HepG2 (cell line): ENCODE results near the gene FUT1. TPM values are rescaled to one million over a fixed set of nuclear protein-coding genes. Genes with fewer than 3 reads are reported as not detected.

Experiments
- ATF1 ChIP-seq: IDR thresholded peaks from 2 replicates; pipeline ENCODE4 v1.6.1; 2016; ENCODE audit warnings: mild to moderate bottlenecking, control low read depth
- DBP ChIP-seq: sonication (generic); formaldehyde crosslinking; IDR thresholded peaks from 2 replicates; pipeline ENCODE4 v1.4.0; 2020; ENCODE audit warnings: missing genetic modification reagents; ENCODE audit errors: not compliant biosample characterization
- ESRRA ChIP-seq: sonication (generic); formaldehyde crosslinking; IDR thresholded peaks from 2 replicates; pipeline ENCODE4 v1.5.1; 2020; ENCODE audit warnings: mild to moderate bottlenecking, low read depth, missing genetic modification reagents
- FOXM1 ChIP-seq: sonication (generic); formaldehyde crosslinking; IDR thresholded peaks from 2 replicates; pipeline ENCODE4 v1.5.0; 2020; ENCODE audit warnings: missing genetic modification reagents
- HDAC1 ChIP-seq: sonication (generic); formaldehyde crosslinking; IDR thresholded peaks from 2 replicates; pipeline ENCODE4 v1.5.1; 2020; ENCODE audit warnings: mild to moderate bottlenecking, missing genetic modification reagents
- HNRNPUL1 ChIP-seq: fragments of 200-400 bp; formaldehyde crosslinking; IDR thresholded peaks from 2 replicates; pipeline ENCODE4 v1.6.1; 2017; ENCODE audit warnings: low read depth, mild to moderate bottlenecking, low read length, moderate library complexity
- HOXA9 ChIP-seq: sonication (generic); formaldehyde crosslinking; IDR thresholded peaks from 2 replicates; pipeline ENCODE4 v1.8.1; 2022; ENCODE audit warnings: missing genetic modification reagents, mild to moderate bottlenecking, moderate library complexity, borderline replicate concordance
- MZF1 ChIP-seq: sonication (generic); formaldehyde crosslinking; IDR thresholded peaks from 2 replicates; pipeline ENCODE4 v1.8.1; 2023; ENCODE audit warnings: mild to moderate bottlenecking, missing genetic modification reagents, borderline replicate concordance
- NCOA1 ChIP-seq: sonication (generic); formaldehyde crosslinking; IDR thresholded peaks from 2 replicates; pipeline ENCODE4 v1.9.0; 2021; ENCODE audit warnings: missing genetic modification reagents
- NCOA2 ChIP-seq: sonication (generic); formaldehyde crosslinking; IDR thresholded peaks from 2 replicates; pipeline ENCODE4 v1.8.0; 2022; ENCODE audit warnings: inconsistent platforms
- POLR2G ChIP-seq: fragments of 200-400 bp; formaldehyde crosslinking; IDR thresholded peaks from 2 replicates; pipeline ENCODE4 v1.6.1; 2018; ENCODE audit warnings: mild to moderate bottlenecking, low read depth, low read length, moderate library complexity
- RXRA ChIP-seq: sonication (generic); formaldehyde crosslinking; IDR thresholded peaks from 2 replicates; pipeline ENCODE4 v1.5.1; 2020; ENCODE audit warnings: missing genetic modification reagents
- SAFB2 ChIP-seq: sonication (generic); formaldehyde crosslinking; IDR thresholded peaks from 2 replicates; pipeline ENCODE4 v1.5.1; 2020; ENCODE audit warnings: missing genetic modification reagents, low read depth, mild to moderate bottlenecking, borderline replicate concordance
- TRIM24 ChIP-seq: sonication (generic); formaldehyde crosslinking; IDR thresholded peaks from 2 replicates; pipeline ENCODE4 v1.8.0; 2022; ENCODE audit warnings: mild to moderate bottlenecking, missing genetic modification reagents
- ZFP36L2 ChIP-seq: sonication (generic); formaldehyde crosslinking; IDR thresholded peaks from 2 replicates; pipeline ENCODE4 v1.4.0; 2020; ENCODE audit warnings: missing genetic modification reagents
- ZNF30 ChIP-seq: sonication (generic); formaldehyde crosslinking; IDR thresholded peaks from 2 replicates; pipeline ENCODE4 v1.5.0; 2020; ENCODE audit warnings: mild to moderate bottlenecking, missing genetic modification reagents
- ZNF333 ChIP-seq: sonication (generic); formaldehyde crosslinking; IDR thresholded peaks from 2 replicates; pipeline ENCODE4 v1.4.0; 2020; ENCODE audit warnings: mild to moderate bottlenecking, missing genetic modification reagents, borderline replicate concordance
- ZNF337 ChIP-seq: sonication (generic); formaldehyde crosslinking; IDR thresholded peaks from 2 replicates; pipeline ENCODE4 v1.5.1; 2020; ENCODE audit warnings: missing genetic modification reagents, low read depth, mild to moderate bottlenecking, borderline replicate concordance
- ZNF367 ChIP-seq: sonication (generic); formaldehyde crosslinking; IDR thresholded peaks from 2 replicates; pipeline ENCODE4 v1.4.0; 2020; ENCODE audit warnings: missing genetic modification reagents, borderline replicate concordance
- ZNF484 ChIP-seq: sonication (generic); formaldehyde crosslinking; IDR thresholded peaks from 2 replicates; pipeline ENCODE4 v1.5.1; 2020; ENCODE audit warnings: mild to moderate bottlenecking, low read depth, missing genetic modification reagents, borderline replicate concordance
- ZNF546 ChIP-seq: sonication (generic); formaldehyde crosslinking; conservative IDR thresholded peaks from 2 replicates; pipeline ENCODE4 v1.8.1; 2023; ENCODE audit warnings: mild to moderate bottlenecking, missing genetic modification reagents
- ZNF577 ChIP-seq: sonication (generic); formaldehyde crosslinking; IDR thresholded peaks from 2 replicates; pipeline ENCODE4 v1.4.0; 2020; ENCODE audit warnings: mild to moderate bottlenecking, low read depth, missing genetic modification reagents, borderline replicate concordance
- ZNF782 ChIP-seq: sonication (generic); formaldehyde crosslinking; IDR thresholded peaks from 2 replicates; pipeline ENCODE4 v1.4.0; 2020; ENCODE audit warnings: missing genetic modification reagents, mild to moderate bottlenecking, borderline replicate concordance
- ZSCAN25 ChIP-seq: sonication (generic); formaldehyde crosslinking; IDR thresholded peaks from 2 replicates; pipeline ENCODE4 v1.8.0; 2022; ENCODE audit warnings: mild to moderate bottlenecking, missing genetic modification reagents
- polyA plus RNA-seq, 8 experiments: library from polyadenylated mRNA; depleted of rRNA in 3 of 8; stranded (reverse) in 7 of 8; unstranded in 1 of 8; fragments of >200 nt; fragmentation: Illumina TruSeq in 4 of 8; extraction: Trizol in 4 of 8; gene quantifications; 2 replicates each; pipeline versions ENCODE4 v1.2.1 to v1.2.3, GENCODE V29; 2011 to 2016; ENCODE audit warnings: low read depth in 4 of 8, missing spikeins in 1 of 8, mixed read lengths in 1 of 8; ENCODE audit not compliant: insufficient read depth in 1 of 8
- total RNA-seq, 5 experiments: library from RNA; depleted of rRNA; stranded (reverse); fragments of >200 nt; fragmentation: Illumina TruSeq; extraction: Trizol; gene quantifications; 2 replicates each; pipeline ENCODE4 v1.2.3, GENCODE V29; 2016; ENCODE audit warnings: low read depth in 1 of 5
- TF ChIP-seq, protein P1 (sequence below): sonication (generic); formaldehyde crosslinking; IDR thresholded peaks from 2 replicates; pipeline ENCODE4 v1.4.0; 2020; ENCODE audit warnings: mild to moderate bottlenecking, missing genetic modification reagents
- TF ChIP-seq, protein P2 (sequence below): sonication (generic); formaldehyde crosslinking; IDR thresholded peaks from 2 replicates; pipeline ENCODE4 v1.5.0; 2020; ENCODE audit warnings: mild to moderate bottlenecking, missing genetic modification reagents

FUT1 gene
- total and polyA plus RNA-seq, 2 of the 13 experiments (the other 11 are each of a cell fraction or from before 2014, with no cell fraction given): 0.07 to 1.1 TPM

GRCh38 chr19:48738557-48739403 is 13.7 kb downstream of the FUT1 start (continued):
- TF ChIP-seq, protein P1, sequence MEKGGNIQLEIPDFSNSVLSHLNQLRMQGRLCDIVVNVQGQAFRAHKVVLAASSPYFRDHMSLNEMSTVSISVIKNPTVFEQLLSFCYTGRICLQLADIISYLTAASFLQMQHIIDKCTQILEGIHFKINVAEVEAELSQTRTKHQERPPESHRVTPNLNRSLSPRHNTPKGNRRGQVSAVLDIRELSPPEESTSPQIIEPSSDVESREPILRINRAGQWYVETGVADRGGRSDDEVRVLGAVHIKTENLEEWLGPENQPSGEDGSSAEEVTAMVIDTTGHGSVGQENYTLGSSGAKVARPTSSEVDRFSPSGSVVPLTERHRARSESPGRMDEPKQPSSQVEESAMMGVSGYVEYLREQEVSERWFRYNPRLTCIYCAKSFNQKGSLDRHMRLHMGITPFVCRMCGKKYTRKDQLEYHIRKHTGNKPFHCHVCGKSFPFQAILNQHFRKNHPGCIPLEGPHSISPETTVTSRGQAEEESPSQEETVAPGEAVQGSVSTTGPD: no peak
- TF ChIP-seq NCOA2 (CRISPR knock-in tag) (no peak; the same call in 1 of the 2 replicates), TRIM24 (CRISPR knock-in tag) (no peak), ZNF367 (CRISPR knock-in tag) (no peak; the same call in 1 of the 2 replicates), HDAC1 (CRISPR knock-in tag) (peak; percentile 54), ZNF30 (CRISPR knock-in tag) (no peak), ZNF484 (no peak), MZF1 (CRISPR knock-in tag) (no peak), ZNF782 (no peak), ESRRA (CRISPR knock-in tag) (peak; percentile 57; the same call in 1 of the 2 replicates), RXRA (CRISPR knock-in tag) (no peak), ZNF337 (CRISPR knock-in tag) (no peak), ZSCAN25 (peak; percentile 68), ZNF546 (CRISPR knock-in tag) (peak; percentile 73; the same call in 1 of the 2 replicates), ZNF577 (CRISPR knock-in tag) (no peak), NCOA1 (no peak), ZFP36L2 (CRISPR knock-in tag) (no peak), ZNF333 (CRISPR knock-in tag) (no peak), HNRNPUL1 (no peak), POLR2G (peak; percentile 76), FOXM1 (CRISPR knock-in tag) (no peak), ATF1 (CRISPR knock-in tag) (no peak), HOXA9 (CRISPR knock-in tag) (0 out of 2 replicates have a peak, but pooled peaks have one; percentile 22), SAFB2 (CRISPR knock-in tag) (no peak; the same call in 1 of the 2 replicates), DBP (CRISPR knock-in tag) (no peak)
- TF ChIP-seq, protein P2, sequence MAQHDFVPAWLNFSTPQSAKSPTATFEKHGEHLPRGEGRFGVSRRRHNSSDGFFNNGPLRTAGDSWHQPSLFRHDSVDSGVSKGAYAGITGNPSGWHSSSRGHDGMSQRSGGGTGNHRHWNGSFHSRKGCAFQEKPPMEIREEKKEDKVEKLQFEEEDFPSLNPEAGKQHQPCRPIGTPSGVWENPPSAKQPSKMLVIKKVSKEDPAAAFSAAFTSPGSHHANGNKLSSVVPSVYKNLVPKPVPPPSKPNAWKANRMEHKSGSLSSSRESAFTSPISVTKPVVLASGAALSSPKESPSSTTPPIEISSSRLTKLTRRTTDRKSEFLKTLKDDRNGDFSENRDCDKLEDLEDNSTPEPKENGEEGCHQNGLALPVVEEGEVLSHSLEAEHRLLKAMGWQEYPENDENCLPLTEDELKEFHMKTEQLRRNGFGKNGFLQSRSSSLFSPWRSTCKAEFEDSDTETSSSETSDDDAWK (CRISPR knock-in tag): no peak
